Activated CD4-positive, alpha-beta memory T cell treated with anti-CD3 and anti-CD28 coated beads for 36 hours (primary cell): ENCODE results near the gene CDCA4. TPM values are rescaled to one million over a fixed set of nuclear protein-coding genes. Genes with fewer than 3 reads are reported as not detected.
"Not testable (repeated sequence)": the region's sequence is repeated elsewhere in the genome, so short reads cannot be mapped to it uniquely, and the experiment has no call there.

Source experiments
- CTCF ChIA-PET: fragments of 350-600 bp; sonication (Branson Sonifier 250); formaldehyde crosslinking; loops from one replicate; lab custom pipeline; 2021; ENCODE audit warnings: antibody characterized with exemption, inconsistent platforms; lab: Charles Lee
- POLR2A ChIA-PET: fragments of 350-600 bp; sonication (Branson Sonifier 250); formaldehyde crosslinking; loops from one replicate; lab custom pipeline; 2021; ENCODE audit warnings: antibody characterized with exemption; lab: Charles Lee
- DNase-seq: peaks from one replicate; pipeline ENCODE4 v3.0.0-alpha.2; 2020
- H3K27ac Mint-ChIP-seq: one replicate; pipeline ENCODE4 v1.8.0; 2021; ENCODE audit warnings: mixed read lengths
- H3K27me3 Mint-ChIP-seq: one replicate; pipeline ENCODE4 v1.8.0; 2021; ENCODE audit warnings: mixed read lengths
- H3K36me3 Mint-ChIP-seq: one replicate; pipeline ENCODE4 v1.8.0; 2021; ENCODE audit warnings: mixed read lengths
- H3K4me1 Mint-ChIP-seq: one replicate; pipeline ENCODE4 v1.8.0; 2021; ENCODE audit warnings: low read depth, mixed read lengths
- H3K4me3 Mint-ChIP-seq: one replicate; pipeline ENCODE4 v1.8.0; 2021; ENCODE audit warnings: mild to moderate bottlenecking, mixed read lengths
- H3K9me3 Mint-ChIP-seq: one replicate; pipeline ENCODE4 v1.8.0; 2021; ENCODE audit warnings: mixed read lengths
- intact Hi-C: fragments of 100-400 bp; cut with micrococcal nuclease; formaldehyde crosslinking; loops from one replicate; pipeline ENCODE4 v1.15.1; 2023
- total RNA-seq, 2 experiments: library from RNA; stranded (reverse); gene quantifications; one replicate each; pipeline ENCODE4 v1.2.3, GENCODE V29; 2021

Gene CDCA4
- total RNA-seq, 2 experiments from 2014 or later = 63.4 to 69.1 TPM

- Mint-ChIP-seq H3K27ac (no peak overlapping the region), H3K36me3 (no peaks in the 10 kb centered on the region), H3K9me3 (no peaks in the 10 kb centered on the region), H3K27me3 (peaks cover 4% of the 10 kb centered on the region), H3K4me1 (peaks cover 28% of the 10 kb centered on the region), H3K4me3 (no peak overlapping the region)
- CTCF ChIA-PET = interaction anchor here (1.2 kb wide), 1 partner anchor 15 kb away, joined by 7 read pairs; no protein-coding TSS in a partner anchor
- POLR2A ChIA-PET = no interaction called here
- intact Hi-C loops = no loop called here
- DNase-seq = no peak
Observed at GRCh38 chr14:105030836-105031396, 10.0 kb upstream of the CDCA4 start.

DNA sequence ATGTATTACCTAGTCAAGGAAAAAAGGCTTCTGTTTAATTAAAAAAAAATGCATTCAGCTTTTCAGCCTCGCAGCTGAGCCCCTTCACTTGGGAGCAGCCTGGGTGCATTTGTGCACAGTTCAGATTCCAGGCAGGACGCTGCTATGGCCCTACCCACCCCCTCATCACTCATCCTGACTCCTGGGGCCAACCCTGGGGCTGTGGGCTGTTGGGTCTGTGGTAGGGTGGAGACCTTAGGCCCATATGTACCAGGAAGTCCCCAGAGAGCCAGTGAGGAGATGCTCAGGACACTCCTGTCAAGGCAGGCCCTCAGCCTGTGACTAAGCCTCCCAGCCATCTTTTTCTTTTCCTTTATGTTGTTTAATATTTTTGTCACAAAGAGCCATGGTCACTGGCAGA lies 9.3 kb upstream of the CDCA4 start:
- POLR2A ChIA-PET = no interaction called here
- Mint-ChIP-seq H3K36me3 (no peaks in the 10 kb centered on the region), H3K27ac (no peak overlapping the region), H3K4me1 (peaks cover 34% of the 10 kb centered on the region), H3K9me3 (no peaks in the 10 kb centered on the region), H3K4me3 (no peak overlapping the region), H3K27me3 (peaks cover 4% of the 10 kb centered on the region)
- intact Hi-C loops = no loop called here
- no peak for DNase-seq
- CTCF ChIA-PET = interaction anchor here (6.2 kb wide), 1 partner anchor 15 kb away, joined by 46 read pairs; no protein-coding TSS in a partner anchor

DNA sequence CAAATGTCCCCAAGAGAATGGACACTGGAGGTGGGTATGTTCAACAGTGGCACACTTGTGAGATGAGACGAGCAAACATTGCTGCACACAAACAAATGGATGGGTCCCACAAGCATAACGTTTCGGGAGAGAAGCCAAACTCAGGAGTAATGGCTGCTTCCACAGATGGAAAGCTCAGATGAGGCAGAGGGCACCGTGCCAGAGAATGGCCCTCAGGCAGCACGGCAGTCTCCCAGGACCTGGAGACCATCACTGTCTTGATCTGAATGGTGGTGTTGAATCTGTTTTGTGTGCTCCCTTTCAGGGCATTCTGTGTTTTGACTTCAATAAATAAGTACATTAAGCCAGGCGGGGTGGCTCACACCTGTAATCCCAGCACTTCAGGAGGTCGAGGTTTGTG lies 8.5 kb upstream of the CDCA4 start:
- no peak for DNase-seq
- ChIA-PET CTCF (interaction anchor here (0.8 to 6.2 kb wide), 2 partner anchors 15 to 30 kb away, joined by 3 to 46 read pairs; no protein-coding TSS in a partner anchor), POLR2A (no interaction called here)
- H3K9me3 Mint-ChIP-seq = no peaks in the 10 kb centered on the region
- H3K4me3 Mint-ChIP-seq = no peak overlapping the region
- no peaks in the 10 kb centered on the region for H3K36me3 Mint-ChIP-seq
- H3K4me1 Mint-ChIP-seq = peaks cover 39% of the 10 kb centered on the region
- H3K27me3 Mint-ChIP-seq = peaks cover 4% of the 10 kb centered on the region
- H3K27ac Mint-ChIP-seq = no peak overlapping the region
- intact Hi-C loops = no loop called here

- intact Hi-C loops = no loop called here
Observed at GRCh38 chr14:105028251-105028927, 7.5 kb upstream of the CDCA4 start.

DNA sequence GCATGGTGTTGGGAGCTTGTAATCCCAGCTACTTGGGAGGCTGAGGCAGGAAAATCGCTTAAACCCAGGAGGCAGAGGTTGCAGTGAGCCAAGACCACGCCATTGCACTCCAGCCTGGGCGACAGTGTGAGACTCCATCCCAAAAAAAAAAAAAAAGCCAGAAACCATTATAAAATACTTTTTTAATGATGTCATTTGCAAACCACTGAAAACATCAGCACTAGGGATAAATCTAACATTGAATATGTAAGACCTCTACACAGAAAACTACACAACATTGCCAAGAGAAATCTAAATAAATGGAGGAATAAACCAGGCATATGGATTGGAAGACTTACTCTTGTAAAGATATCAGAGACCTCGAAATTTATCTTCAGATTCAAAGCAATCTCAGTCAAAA lies 6.8 kb upstream of the CDCA4 start:
- peaks cover 42% of the 10 kb centered on the region for H3K4me1 Mint-ChIP-seq
- POLR2A ChIA-PET = interaction anchor here (1.0 kb wide), 1 partner anchor 32 kb away, joined by 3 read pairs; no protein-coding TSS in a partner anchor
- H3K36me3 Mint-ChIP-seq, H3K27ac Mint-ChIP-seq, H3K9me3 Mint-ChIP-seq, intact Hi-C loops, H3K4me3 Mint-ChIP-seq, DNase-seq, H3K27me3 Mint-ChIP-seq: not testable (repeated sequence)
- CTCF ChIA-PET = interaction anchor here (1.5 to 6.2 kb wide), 2 partner anchors 17 to 53 kb away, joined by 6 to 46 read pairs; no protein-coding TSS in a partner anchor

More at GRCh38 chr14:105028251-105028927, 7.5 kb upstream of the CDCA4 start:
- ChIA-PET CTCF (interaction anchor here (1.5 to 6.2 kb wide), 2 partner anchors 16 to 54 kb away, joined by 6 to 46 read pairs; no protein-coding TSS in a partner anchor), POLR2A (interaction anchor here (1.0 kb wide), 1 partner anchor 31 kb away, joined by 3 read pairs; no protein-coding TSS in a partner anchor)
- Mint-ChIP-seq H3K27ac (no peak overlapping the region), H3K4me3 (no peak overlapping the region), H3K27me3 (no peaks in the 10 kb centered on the region), H3K9me3 (no peaks in the 10 kb centered on the region), H3K4me1 (peaks cover 42% of the 10 kb centered on the region), H3K36me3 (no peaks in the 10 kb centered on the region)
- no peak for DNase-seq

- no peaks in the 10 kb centered on the region for H3K36me3 Mint-ChIP-seq
- CTCF ChIA-PET = interaction anchor here (1.0 to 6.2 kb wide), 4 partner anchors 18 to 52 kb away, joined by 4 to 46 read pairs (median 6); no protein-coding TSS in a partner anchor
- no peaks in the 10 kb centered on the region for H3K9me3 Mint-ChIP-seq
- DNase-seq = no peak
- no peaks in the 10 kb centered on the region for H3K27me3 Mint-ChIP-seq
- no peak overlapping the region for H3K4me3 Mint-ChIP-seq
- intact Hi-C loops = loop anchor here (1.0 kb wide), 2 partner anchors 38 to 43 kb away; partner anchors contain the start of gene GPR132
- no peak overlapping the region for H3K27ac Mint-ChIP-seq
- POLR2A ChIA-PET = interaction anchor here (1.7 kb wide), 1 partner anchor 39 kb away, joined by 7 read pairs; the partner anchor contains the start of gene GPR132
- H3K4me1 Mint-ChIP-seq = peaks cover 43% of the 10 kb centered on the region
Observed at GRCh38 chr14:105026802-105027563, 6.1 kb upstream of the CDCA4 start.

- Mint-ChIP-seq H3K4me1 (peaks cover 48% of the 10 kb centered on the region), H3K9me3 (no peaks in the 10 kb centered on the region), H3K27ac (peak overlapping the region; percentile 81), H3K4me3 (peak overlapping the region; percentile 4), H3K36me3 (no peaks in the 10 kb centered on the region), H3K27me3 (no peaks in the 10 kb centered on the region)
- intact Hi-C loops = loop anchor here (1.0 kb wide), 2 partner anchors 39 to 44 kb away; partner anchors contain the start of gene GPR132
- peak; percentile 41 for DNase-seq
- POLR2A ChIA-PET = interaction anchor here (0.8 to 1.7 kb wide), 2 partner anchors 21 to 40 kb away, joined by 3 to 7 read pairs; partner anchors contain the start of gene GPR132
- CTCF ChIA-PET = interaction anchor here (0.7 to 6.2 kb wide), 6 partner anchors 19 to 51 kb away, joined by 3 to 46 read pairs (median 4); no protein-coding TSS in a partner anchor
Observed at GRCh38 chr14:105026033-105026785, 5.3 kb upstream of the CDCA4 start.

GRCh38 chr14:105025429-105025828 lies 4.5 kb upstream of the CDCA4 start:
- no peaks in the 10 kb centered on the region for H3K36me3 Mint-ChIP-seq
- H3K27me3 Mint-ChIP-seq = no peaks in the 10 kb centered on the region
- H3K9me3 Mint-ChIP-seq = no peaks in the 10 kb centered on the region
- peaks cover 48% of the 10 kb centered on the region for H3K4me1 Mint-ChIP-seq
- no peak for DNase-seq
- ChIA-PET CTCF (interaction anchor here (1.7 to 6.2 kb wide), 3 partner anchors 19 to 51 kb away, joined by 4 to 46 read pairs (median 5); no protein-coding TSS in a partner anchor), POLR2A (interaction anchor here (1.7 kb wide), 1 partner anchor 40 kb away, joined by 7 read pairs; the partner anchor contains the start of gene GPR132)
- intact Hi-C loops = no loop called here
- H3K4me3 Mint-ChIP-seq = no peak overlapping the region
- peak overlapping the region; percentile 81 for H3K27ac Mint-ChIP-seq

DNA sequence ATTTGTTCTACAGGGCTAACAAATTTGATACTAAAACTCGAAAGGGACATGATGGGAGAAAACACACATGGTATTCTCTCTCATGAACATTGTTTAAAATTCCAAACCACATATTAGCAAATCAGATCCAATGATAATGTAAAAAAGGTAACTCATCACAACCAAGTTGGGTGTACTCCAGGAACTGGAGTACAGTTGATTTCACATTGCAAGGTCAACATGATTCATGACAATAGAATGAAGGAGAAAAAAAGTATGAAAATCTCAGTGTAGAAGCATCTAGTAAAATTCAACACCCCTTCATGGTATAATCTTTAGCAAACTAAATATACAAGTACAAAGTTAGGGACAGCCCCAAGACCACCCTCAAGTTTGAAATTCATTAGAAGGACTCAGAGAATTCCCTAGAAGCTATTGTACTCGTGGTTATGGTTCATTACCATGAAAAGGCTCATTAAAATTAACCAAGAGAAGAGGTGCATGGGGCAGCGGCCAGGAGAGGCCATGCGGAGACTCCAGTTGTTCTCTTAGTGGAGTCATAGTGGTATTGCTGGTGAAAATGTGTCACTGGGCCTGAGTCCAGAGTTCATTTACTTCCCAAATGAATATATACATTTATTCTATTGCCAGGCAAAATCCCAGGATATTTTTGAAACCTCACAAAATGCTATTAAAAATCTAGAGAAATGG lies 3.1 kb upstream of the CDCA4 start:
- intact Hi-C loops = no loop called here
- Mint-ChIP-seq H3K36me3 (peaks cover 14% of the 10 kb centered on the region), H3K9me3 (no peaks in the 10 kb centered on the region), H3K27me3 (no peaks in the 10 kb centered on the region), H3K4me3 (no peak overlapping the region), H3K27ac (peak overlapping the region; percentile 61), H3K4me1 (peaks cover 56% of the 10 kb centered on the region)
- POLR2A ChIA-PET = no interaction called here
- CTCF ChIA-PET = interaction anchor here (6.2 kb wide), 1 partner anchor 21 kb away, joined by 46 read pairs; no protein-coding TSS in a partner anchor
- DNase-seq = no peak

DNA sequence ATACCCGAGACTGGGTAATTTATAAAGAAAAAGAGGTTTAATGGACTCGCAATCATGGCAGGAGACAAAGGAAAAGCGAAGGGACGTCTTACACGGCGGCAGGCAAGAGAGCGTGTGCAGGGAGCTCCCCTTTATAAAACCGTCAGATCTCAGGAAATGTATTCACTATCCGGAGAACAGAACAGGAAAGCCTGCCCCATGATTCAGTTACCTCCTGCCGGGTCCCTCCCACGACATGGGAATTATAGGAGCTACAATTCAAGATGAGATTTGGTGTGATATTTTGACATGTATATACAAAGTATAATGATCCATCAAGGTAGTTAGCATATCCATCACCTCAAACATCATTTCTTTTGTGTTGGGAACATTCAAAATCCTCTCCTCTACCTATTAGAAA lies 2.3 kb upstream of the CDCA4 start:
- intact Hi-C loops = no loop called here
- CTCF ChIA-PET = interaction anchor here (10.2 kb wide), 1 partner anchor 21 kb away, joined by 75 read pairs; no protein-coding TSS in a partner anchor
- Mint-ChIP-seq H3K4me1 (peaks cover 64% of the 10 kb centered on the region), H3K9me3 (no peaks in the 10 kb centered on the region), H3K4me3 (no peak overlapping the region), H3K36me3 (peaks cover 19% of the 10 kb centered on the region), H3K27me3 (no peaks in the 10 kb centered on the region), H3K27ac (peak overlapping the region; percentile 61)
- DNase-seq = no peak
- POLR2A ChIA-PET = no interaction called here
